ENCODE results near the gene C2orf76. TPM values are rescaled to one million over a fixed set of nuclear protein-coding genes. Genes with fewer than 3 reads are reported as not detected.
"Not testable (repeated sequence)": the region's sequence is repeated elsewhere in the genome, so short reads cannot be mapped to it uniquely, and the experiment has no call there.

Gene C2orf76
- total RNA-seq, 2 experiments from 2014 or later, result 5.8 to 6.6 TPM

DNA sequence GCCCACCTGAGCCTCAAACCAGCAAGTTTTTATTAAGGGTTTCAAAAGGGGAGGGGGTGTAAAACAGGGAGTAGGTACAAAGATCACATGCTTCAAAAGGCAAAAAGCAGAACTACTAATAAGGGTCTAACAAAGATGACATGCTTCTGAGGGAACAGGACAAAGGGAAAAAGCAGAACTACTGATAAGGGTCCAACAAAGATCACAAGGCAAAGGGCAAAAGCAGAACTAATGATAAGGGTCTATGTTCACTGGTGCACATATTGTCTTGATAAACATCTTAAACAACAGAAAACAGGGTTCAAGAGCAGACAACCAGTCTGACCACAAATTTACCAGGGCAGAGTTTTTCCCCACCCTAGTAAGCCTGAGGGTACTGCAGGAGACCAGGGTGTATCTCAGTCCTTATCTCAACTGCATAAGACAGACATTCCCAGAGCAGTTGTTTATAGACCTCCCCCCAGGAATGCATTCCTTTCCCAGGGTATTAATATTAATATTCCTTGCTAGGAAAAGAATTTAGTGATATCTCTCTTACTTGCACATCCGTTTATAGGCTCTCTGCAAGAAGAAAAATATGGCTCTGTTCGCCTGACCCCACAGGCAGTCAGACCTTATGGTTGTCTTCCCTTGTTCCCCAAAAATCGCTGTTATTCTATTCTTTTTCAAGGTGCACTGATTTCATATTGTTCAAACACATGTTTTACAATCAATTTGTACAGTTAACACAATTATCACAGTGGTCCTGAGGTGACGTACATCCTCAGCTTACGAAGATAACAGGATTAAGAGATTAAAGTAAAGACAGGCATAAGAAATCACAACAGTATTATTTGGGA, 7.5 kb upstream of the C2orf76 start:
- peaks cover 53% of the 10 kb centered on the region for H3K36me3 Mint-ChIP-seq (ENCODE audit: low read depth)
- ATAC-seq; CTCF ChIA-PET; H3K27me3 Mint-ChIP-seq (ENCODE audit: low read depth); H3K27ac Mint-ChIP-seq; H3K4me3 Mint-ChIP-seq; DNase-seq; POLR2A ChIA-PET; H3K4me1 Mint-ChIP-seq (ENCODE audit: low read depth); H3K9me3 Mint-ChIP-seq (ENCODE audit: insufficient read depth): not testable (repeated sequence)

DNA sequence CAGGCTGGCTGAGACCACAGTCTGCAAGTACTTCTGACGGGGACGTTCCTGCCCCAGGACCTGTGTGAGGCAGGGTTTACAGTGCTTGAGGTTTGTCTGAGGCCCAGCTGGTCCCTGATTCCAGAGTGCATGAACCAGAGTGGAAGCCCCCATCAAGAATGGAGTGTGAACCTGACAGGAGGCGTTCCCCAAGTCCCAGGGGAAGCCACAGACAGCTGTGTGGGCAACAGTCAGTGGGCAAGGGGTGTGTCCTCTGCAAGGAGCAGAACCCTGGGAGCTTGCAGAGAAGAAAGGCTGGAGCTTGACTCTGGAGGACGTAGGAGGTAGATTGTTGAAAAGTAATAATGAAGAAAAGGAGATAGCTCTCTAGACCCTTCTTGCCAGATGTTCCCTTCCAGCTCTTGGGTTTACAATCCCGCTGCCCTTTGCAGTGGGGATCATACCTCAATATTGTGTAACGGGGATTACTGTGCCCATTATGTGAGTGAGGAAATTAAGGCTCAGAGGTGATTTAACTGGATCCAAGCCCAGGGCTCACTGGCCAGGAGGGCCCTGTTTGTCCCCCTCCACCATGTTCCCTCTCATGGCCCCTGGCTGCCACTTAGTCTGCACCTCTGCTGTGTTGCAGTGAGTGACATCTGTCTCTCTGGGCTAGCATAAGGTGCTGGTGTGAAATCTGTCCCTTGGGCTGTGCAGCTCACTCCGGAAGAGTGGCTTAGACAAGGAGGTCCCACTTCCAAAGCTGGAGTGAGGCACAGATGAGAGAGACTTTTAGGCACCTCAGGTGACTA, 6.3 kb upstream of the C2orf76 start:
- POLR2A ChIA-PET, result no interaction called here

DNA sequence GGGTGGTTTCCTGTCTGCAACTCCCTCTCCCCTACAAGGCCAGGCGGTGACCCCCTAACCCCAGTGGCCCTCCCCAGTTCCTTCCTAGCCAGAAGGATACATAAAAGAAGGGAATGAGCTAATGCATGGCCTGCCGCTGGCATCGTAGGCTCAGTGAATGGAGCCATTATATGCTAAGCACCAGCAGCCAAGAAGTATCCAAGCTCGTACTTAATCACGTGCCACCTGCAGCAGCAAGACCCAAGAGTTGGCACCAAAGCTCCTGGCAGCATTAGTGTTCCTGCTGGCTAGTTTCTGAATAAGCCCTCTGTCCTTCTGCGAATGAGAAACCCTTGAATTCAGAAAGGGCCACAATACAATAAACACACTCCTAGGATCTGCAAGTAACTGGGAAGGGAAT, 4.5 kb upstream of the C2orf76 start:
- Mint-ChIP-seq H3K4me3 (no peak overlapping the region), H3K27me3 (ENCODE audit: low read depth) (no peaks in the 10 kb centered on the region), H3K36me3 (ENCODE audit: low read depth) (peaks cover 66% of the 10 kb centered on the region), H3K4me1 (ENCODE audit: low read depth) (peaks cover 20% of the 10 kb centered on the region), H3K9me3 (ENCODE audit: insufficient read depth) (no peaks in the 10 kb centered on the region), H3K27ac (no peak overlapping the region)
- ATAC-seq, result no peak
- POLR2A ChIA-PET, result no interaction called here
- no peak for DNase-seq
- CTCF ChIA-PET, result no interaction called here

More for the DNA sequence above, 6.3 kb upstream of the C2orf76 start:
- Mint-ChIP-seq H3K4me1 (ENCODE audit: low read depth) (peaks cover 17% of the 10 kb centered on the region), H3K9me3 (ENCODE audit: insufficient read depth) (no peaks in the 10 kb centered on the region), H3K27ac (no peak overlapping the region), H3K27me3 (ENCODE audit: low read depth) (no peaks in the 10 kb centered on the region), H3K4me3 (no peak overlapping the region), H3K36me3 (ENCODE audit: low read depth) (peaks cover 61% of the 10 kb centered on the region)
- CTCF ChIA-PET, result no interaction called here
- DNase-seq (no peak), ATAC-seq (peak; percentile 21)

DNA sequence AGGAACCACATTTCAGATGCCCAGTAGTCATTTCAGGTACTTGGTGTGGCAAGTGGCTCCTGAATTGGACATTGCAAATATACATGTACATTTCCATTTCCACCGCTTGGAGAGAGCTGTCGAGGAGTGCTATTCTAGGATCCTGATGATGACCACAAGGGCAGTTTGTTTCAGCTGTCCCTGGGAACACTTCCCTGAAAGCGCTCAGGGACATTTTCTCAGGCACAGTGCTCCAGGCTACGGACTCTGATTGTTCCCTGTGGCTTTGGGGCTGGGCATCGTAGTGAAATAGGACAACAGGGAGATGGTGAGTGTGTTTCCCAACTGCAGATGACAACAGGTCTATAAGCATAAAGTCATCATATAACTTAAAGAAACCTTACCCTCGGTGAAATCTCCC, 3.2 kb upstream of the C2orf76 start:
- no peak for ATAC-seq
- Mint-ChIP-seq H3K9me3 (ENCODE audit: insufficient read depth) (no peaks in the 10 kb centered on the region), H3K4me3 (no peak overlapping the region), H3K36me3 (ENCODE audit: low read depth) (peaks cover 68% of the 10 kb centered on the region), H3K27ac (no peak overlapping the region), H3K27me3 (ENCODE audit: low read depth) (no peaks in the 10 kb centered on the region), H3K4me1 (ENCODE audit: low read depth) (peaks cover 33% of the 10 kb centered on the region)
- ChIA-PET POLR2A (no interaction called here), CTCF (no interaction called here)
- DNase-seq, result no peak

DNA sequence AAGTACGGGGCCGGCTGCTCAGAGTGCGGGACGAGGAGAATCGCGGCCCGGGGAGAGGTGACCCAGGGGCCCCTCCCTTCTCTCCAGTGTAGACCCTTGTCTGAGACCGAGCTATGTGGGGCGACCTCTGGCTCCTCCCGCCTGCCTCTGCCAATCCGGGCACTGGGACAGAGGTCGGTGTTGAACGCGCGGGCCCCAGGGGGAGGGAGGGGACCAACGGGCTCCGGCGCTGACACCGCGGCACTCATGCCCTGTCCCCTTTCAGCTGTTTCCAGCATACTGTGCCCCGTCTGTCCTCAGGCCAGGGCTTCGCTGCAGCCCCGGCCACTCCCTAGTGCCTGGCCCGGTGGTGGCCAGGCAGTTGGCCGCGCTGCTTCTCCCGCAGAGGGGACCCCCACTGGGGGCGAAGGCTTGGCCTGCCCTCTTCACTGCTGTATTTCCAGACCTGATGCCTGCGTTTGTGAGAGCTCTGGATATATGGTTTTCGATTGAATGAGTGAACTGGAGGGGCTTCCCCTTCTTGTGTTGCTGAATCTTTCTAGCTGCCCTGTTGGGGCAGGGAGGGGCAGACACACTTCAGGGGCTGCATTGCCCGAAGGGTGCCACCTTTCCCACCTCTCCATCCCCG, 952 bp upstream of the C2orf76 start:
- POLR2A ChIA-PET, result interaction anchor here (0.8 to 3.1 kb wide), 10 partner anchors 10 to 809 kb away, joined by 3 to 22 read pairs (median 4); partner anchors contain the start of gene TMEM177
- ATAC-seq (peak; percentile 41), DNase-seq (peak; percentile 68)
- H3K27ac Mint-ChIP-seq, result peak overlapping the region; percentile 98
- CTCF ChIA-PET, result interaction anchor here (1.0 to 1.3 kb wide), 2 partner anchors 28 to 1364 kb away, joined by 3 read pairs; no protein-coding TSS in a partner anchor
- no peaks in the 10 kb centered on the region for H3K27me3 Mint-ChIP-seq (ENCODE audit: low read depth)
- H3K36me3 Mint-ChIP-seq (ENCODE audit: low read depth), result peaks cover 49% of the 10 kb centered on the region
- H3K9me3 Mint-ChIP-seq (ENCODE audit: insufficient read depth), result no peaks in the 10 kb centered on the region
- peak overlapping the region; percentile 99 for H3K4me3 Mint-ChIP-seq
- H3K4me1 Mint-ChIP-seq (ENCODE audit: low read depth), result peaks cover 36% of the 10 kb centered on the region

DNA sequence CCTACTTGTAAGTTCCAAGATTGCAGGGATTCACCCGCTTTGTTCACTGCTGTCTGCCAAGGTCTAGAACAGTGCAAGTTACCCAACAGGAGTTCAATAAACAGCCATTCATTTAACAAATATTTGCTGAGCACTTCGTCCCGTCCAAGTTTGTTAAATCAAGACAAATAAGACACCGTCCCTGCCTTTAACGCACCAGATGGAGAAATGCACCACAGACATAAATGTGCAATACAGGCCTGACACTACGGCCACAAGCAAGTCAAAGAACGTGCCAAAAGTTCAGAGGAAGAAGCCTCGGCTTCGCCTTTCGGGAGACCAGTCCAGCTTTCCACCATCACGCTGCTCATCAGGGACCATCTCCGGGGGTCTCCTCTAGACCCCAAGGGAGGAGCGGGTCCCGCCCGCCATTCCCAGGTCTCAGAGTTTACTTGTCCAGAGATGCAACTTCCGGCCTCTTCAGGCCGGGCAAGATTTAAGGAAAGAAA, 429 bp downstream of the C2orf76 start:
- H3K27me3 Mint-ChIP-seq (ENCODE audit: low read depth), result no peaks in the 10 kb centered on the region
- peaks cover 35% of the 10 kb centered on the region for H3K36me3 Mint-ChIP-seq (ENCODE audit: low read depth)
- no peaks in the 10 kb centered on the region for H3K9me3 Mint-ChIP-seq (ENCODE audit: insufficient read depth)
- peaks cover 36% of the 10 kb centered on the region for H3K4me1 Mint-ChIP-seq (ENCODE audit: low read depth)
- no peak for DNase-seq
- CTCF ChIA-PET, result interaction anchor here (1.4 kb wide), 1 partner anchor 12 kb away, joined by 4 read pairs; no protein-coding TSS in a partner anchor
- peak overlapping the region; percentile 99 for H3K4me3 Mint-ChIP-seq
- peak overlapping the region; percentile 98 for H3K27ac Mint-ChIP-seq
- ATAC-seq, result peak; percentile 12
- POLR2A ChIA-PET, result interaction anchor here (0.8 to 3.1 kb wide), 7 partner anchors 8 to 66 kb away, joined by 3 to 22 read pairs (median 9); no protein-coding TSS in a partner anchor

DNA sequence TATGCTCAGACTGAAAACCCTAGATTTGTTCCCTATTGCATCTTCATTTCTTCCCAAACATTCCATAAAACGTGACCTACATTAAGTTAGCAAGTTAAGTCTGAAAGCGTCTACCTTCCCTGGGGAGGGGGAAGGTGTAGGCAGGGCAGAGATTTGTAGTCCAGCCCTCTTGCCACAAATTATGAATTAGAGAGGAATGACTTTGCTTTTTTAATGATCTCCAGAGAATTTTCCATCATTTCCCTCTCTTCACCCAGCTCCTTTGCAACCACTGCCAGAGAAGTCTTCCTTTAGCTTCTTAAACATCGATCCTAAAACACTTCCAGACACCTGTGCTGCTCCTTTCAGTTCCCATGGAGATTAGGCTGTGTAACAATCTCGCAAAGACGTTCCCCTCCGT, 1.2 kb downstream of the C2orf76 start:
- no peak for DNase-seq
- CTCF ChIA-PET, result no interaction called here
- POLR2A ChIA-PET, result interaction anchor here (1.1 kb wide), 1 partner anchor 13 kb away, joined by 3 read pairs; no protein-coding TSS in a partner anchor
- ATAC-seq, result no peak
- Mint-ChIP-seq H3K9me3 (ENCODE audit: insufficient read depth) (no peaks in the 10 kb centered on the region), H3K27ac (peak overlapping the region; percentile 98), H3K27me3 (ENCODE audit: low read depth) (no peaks in the 10 kb centered on the region), H3K4me3 (peak overlapping the region; percentile 99), H3K4me1 (ENCODE audit: low read depth) (peaks cover 36% of the 10 kb centered on the region), H3K36me3 (ENCODE audit: low read depth) (peaks cover 27% of the 10 kb centered on the region)

DNA sequence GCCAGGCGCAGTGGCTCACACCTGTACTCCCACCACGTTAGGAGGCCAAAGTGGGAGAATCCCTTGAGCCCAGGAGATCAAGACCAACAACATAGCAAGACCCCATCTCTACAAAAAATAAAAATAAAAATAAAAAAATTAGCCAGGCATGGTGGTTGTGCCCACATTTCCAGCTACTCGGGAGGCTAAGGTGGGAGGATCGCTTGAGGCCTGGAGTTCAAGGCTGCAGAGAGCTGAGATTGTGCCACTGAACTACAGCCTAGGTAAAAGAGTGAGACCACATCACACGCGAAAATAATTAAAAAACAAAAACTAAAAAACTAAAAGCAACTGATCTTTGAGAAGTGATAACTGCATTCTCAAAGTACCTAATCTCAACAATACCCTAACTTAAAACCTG, 1.8 kb downstream of the C2orf76 start:
- H3K27me3 Mint-ChIP-seq (ENCODE audit: low read depth), result no peaks in the 10 kb centered on the region
- peaks cover 32% of the 10 kb centered on the region for H3K4me1 Mint-ChIP-seq (ENCODE audit: low read depth)
- no peak overlapping the region for H3K27ac Mint-ChIP-seq
- CTCF ChIA-PET, result no interaction called here
- DNase-seq (no peak), ATAC-seq (no peak)
- H3K36me3 Mint-ChIP-seq (ENCODE audit: low read depth), result peaks cover 23% of the 10 kb centered on the region
- H3K9me3 Mint-ChIP-seq (ENCODE audit: insufficient read depth), result no peaks in the 10 kb centered on the region
- POLR2A ChIA-PET, result interaction anchor here (0.6 to 1.1 kb wide), 2 partner anchors 12 to 137 kb away, joined by 3 to 4 read pairs; no protein-coding TSS in a partner anchor
- peak overlapping the region; percentile 99 for H3K4me3 Mint-ChIP-seq

DNA sequence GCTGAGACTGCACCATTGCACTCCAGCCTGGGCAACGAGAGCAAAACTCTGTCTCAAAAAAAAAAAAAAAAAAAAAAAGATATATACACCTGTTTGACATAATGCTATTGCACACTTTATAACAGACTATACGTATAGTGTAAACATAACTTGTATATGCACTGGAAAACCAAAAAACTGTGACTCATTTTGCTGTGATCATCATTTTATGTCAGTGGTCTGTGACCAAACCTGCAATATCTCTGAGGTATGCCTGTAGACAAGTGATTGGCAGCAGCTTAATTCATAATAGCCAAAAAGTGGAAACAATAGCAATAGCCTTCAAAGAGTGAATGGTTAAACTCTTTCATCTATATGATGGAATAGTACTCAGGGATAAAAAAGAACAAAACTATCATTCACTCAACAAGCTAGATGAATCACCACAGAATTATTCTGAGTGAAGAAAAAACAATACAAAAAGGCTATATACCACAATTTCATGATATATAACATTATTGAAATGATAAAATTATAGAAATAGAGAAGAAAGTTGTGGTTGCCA, 6.1 kb downstream of the C2orf76 start:
- H3K9me3 Mint-ChIP-seq (ENCODE audit: insufficient read depth), result no peaks in the 10 kb centered on the region
- DNase-seq (no peak), ATAC-seq (no peak)
- ChIA-PET POLR2A (no interaction called here), CTCF (no interaction called here)
- no peak overlapping the region for H3K4me3 Mint-ChIP-seq
- H3K27ac Mint-ChIP-seq, result no peak overlapping the region
- H3K27me3 Mint-ChIP-seq (ENCODE audit: low read depth), result no peaks in the 10 kb centered on the region
- H3K36me3 Mint-ChIP-seq (ENCODE audit: low read depth), result peaks cover 6% of the 10 kb centered on the region
- peaks cover 16% of the 10 kb centered on the region for H3K4me1 Mint-ChIP-seq (ENCODE audit: low read depth)

DNA sequence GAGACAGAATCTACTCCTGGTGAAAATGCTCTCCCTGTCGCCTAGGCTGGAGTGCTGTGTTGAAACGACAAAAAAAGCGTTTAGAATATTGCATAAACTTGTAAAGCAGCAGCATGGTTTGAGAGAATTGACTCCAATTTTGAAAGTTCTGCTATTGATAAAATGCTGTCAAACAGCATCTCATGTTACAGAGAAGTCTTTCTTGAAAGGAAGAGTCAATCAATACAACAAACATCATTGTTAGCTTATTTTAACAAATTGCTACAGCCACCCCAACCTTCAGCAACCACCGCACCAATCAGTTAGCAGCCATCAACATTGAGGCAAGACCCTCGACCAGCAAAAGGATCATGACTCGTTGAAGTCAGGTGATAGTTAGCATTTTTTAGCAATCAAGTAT, 6.9 kb downstream of the C2orf76 start:
- CTCF ChIA-PET, result no interaction called here
- Mint-ChIP-seq H3K27me3 (ENCODE audit: low read depth) (no peaks in the 10 kb centered on the region), H3K27ac (no peak overlapping the region), H3K4me1 (ENCODE audit: low read depth) (peaks cover 11% of the 10 kb centered on the region), H3K36me3 (ENCODE audit: low read depth) (peaks cover 4% of the 10 kb centered on the region), H3K4me3 (no peak overlapping the region), H3K9me3 (ENCODE audit: insufficient read depth) (no peaks in the 10 kb centered on the region)
- ATAC-seq (no peak), DNase-seq (no peak)
- POLR2A ChIA-PET, result no interaction called here

DNA sequence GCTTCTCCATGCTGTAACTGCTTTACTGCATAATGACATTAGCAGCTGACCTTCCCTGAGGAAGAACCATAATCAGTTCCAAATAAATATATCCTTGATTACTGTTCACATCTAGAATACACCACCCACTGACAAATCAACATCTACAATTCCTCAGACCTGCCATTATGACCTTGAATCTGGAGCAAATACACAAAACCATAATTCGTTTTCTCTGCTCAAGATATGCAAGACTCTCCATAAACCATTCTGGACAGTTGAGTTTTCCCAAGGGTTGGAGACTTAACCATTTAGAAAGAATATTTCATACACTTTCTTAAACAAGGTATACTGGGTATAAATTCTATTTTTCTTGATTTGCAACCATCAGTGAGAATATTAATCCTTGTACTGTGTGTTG, 11.8 kb downstream of the C2orf76 start:
- Mint-ChIP-seq H3K4me1 (ENCODE audit: low read depth) (peaks cover 7% of the 10 kb centered on the region), H3K9me3 (ENCODE audit: insufficient read depth) (no peaks in the 10 kb centered on the region), H3K4me3 (no peak overlapping the region), H3K36me3 (ENCODE audit: low read depth) (no peaks in the 10 kb centered on the region), H3K27ac (no peak overlapping the region), H3K27me3 (ENCODE audit: low read depth) (no peaks in the 10 kb centered on the region)
- POLR2A ChIA-PET, result interaction anchor here (2.2 kb wide), 1 partner anchor 12 kb away, joined by 9 read pairs; the partner anchor contains the start of genes C2orf76 and DBI
- DNase-seq, result no peak
- CTCF ChIA-PET, result interaction anchor here (1.2 kb wide), 1 partner anchor 10 kb away, joined by 4 read pairs; no protein-coding TSS in a partner anchor
- no peak for ATAC-seq
